Right lobe of liver (tissue), 4 donors: ENCODE data around the gene LIF.

Experiments
- POLR2A ChIP-seq: fragments of 450-650 bp; IDR thresholded peaks from one replicate; pipeline ENCODE4 v1.6.1; 2017; ENCODE audit warnings: antibody characterized with exemption, mild to moderate bottlenecking
- TF ChIP-seq, protein P1 (sequence below), 4 donors: fragments of 200-600 bp in 3 of 4; fragments of 450-650 bp in 1 of 4; IDR thresholded peaks; one replicate each; pipeline versions ENCODE4 v1.5.1 to v1.8.0; 2016 to 2022; ENCODE audit warnings: antibody characterized with exemption in 4 of 4, mild to moderate bottlenecking in 2 of 4
- donor health status: DM: no; HTN: no; CAD: no.
- donor health status: DM: no; HTN: no; CAD: no.
- donor health status: DM: no; HTN: yes; CAD: no.

DNA sequence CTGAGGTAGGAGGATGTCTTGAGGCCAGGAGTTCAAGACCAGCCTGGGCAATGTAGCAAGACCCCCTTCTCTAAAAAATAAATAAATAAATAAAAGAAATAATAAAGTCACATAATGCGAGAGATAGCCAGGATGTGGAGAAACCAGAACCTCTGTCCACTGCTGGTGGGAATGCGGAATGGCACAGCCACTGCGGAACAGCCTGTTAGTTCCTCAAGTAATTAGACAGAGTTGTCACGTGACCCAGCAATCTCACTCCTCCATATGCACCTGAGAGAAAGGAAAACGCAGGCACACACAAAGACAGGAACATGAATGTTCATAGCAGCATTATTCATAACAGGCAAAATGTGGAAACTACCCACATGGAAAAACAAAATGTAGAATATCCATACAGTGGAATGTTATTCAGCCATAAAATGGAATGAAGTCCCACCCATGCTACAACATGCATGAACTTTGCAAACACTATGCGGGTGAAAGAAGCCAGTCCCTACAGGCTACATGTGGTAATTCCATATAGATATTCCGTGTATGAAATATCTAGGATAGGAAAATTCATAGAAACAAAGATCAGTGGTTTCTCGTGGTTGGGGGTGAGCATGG lies 27.4 kb downstream of the LIF start:
- TF ChIP-seq POLR2A: no peak
- TF ChIP-seq, protein P1, sequence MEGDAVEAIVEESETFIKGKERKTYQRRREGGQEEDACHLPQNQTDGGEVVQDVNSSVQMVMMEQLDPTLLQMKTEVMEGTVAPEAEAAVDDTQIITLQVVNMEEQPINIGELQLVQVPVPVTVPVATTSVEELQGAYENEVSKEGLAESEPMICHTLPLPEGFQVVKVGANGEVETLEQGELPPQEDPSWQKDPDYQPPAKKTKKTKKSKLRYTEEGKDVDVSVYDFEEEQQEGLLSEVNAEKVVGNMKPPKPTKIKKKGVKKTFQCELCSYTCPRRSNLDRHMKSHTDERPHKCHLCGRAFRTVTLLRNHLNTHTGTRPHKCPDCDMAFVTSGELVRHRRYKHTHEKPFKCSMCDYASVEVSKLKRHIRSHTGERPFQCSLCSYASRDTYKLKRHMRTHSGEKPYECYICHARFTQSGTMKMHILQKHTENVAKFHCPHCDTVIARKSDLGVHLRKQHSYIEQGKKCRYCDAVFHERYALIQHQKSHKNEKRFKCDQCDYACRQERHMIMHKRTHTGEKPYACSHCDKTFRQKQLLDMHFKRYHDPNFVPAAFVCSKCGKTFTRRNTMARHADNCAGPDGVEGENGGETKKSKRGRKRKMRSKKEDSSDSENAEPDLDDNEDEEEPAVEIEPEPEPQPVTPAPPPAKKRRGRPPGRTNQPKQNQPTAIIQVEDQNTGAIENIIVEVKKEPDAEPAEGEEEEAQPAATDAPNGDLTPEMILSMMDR (IDR thresholded peaks at IDR 0.05): no peak
